H9 (cell line): ENCODE measurements around the gene CLIP3. TPM values are rescaled to one million over a fixed set of nuclear protein-coding genes. Genes with fewer than 3 reads are reported as not detected.

Experiments
- DNase-seq: peaks from one replicate; pipeline ENCODE4 v3.0.0-alpha.2; 2017
- H2AFZ ChIP-seq: one replicate; pipeline ENCODE4 v1.6.1; 2013; ENCODE audit warnings: mild to moderate bottlenecking, low read length, control low read depth, moderate library complexity
- H2AK5ac ChIP-seq: 2 replicates; pipeline ENCODE4 v1.6.1; 2013; ENCODE audit warnings: low read length, control low read depth, mixed read lengths; ENCODE audit not compliant: insufficient read length
- H2BK120ac ChIP-seq: one replicate; pipeline ENCODE4 v1.6.1; 2013; ENCODE audit warnings: low read depth, mild to moderate bottlenecking, low read length, control low read depth, inconsistent platforms; ENCODE audit not compliant: poor library complexity, severe bottlenecking
- H2BK12ac ChIP-seq: 2 replicates; pipeline ENCODE4 v1.6.1; 2013; ENCODE audit warnings: low read length, control low read depth, mixed read lengths, low read depth; ENCODE audit not compliant: insufficient read length
- H2BK15ac ChIP-seq: 2 replicates; pipeline ENCODE4 v1.6.1; 2013; ENCODE audit warnings: low read depth, low read length, control low read depth
- H2BK20ac ChIP-seq: one replicate; pipeline ENCODE4 v1.6.1; 2013; ENCODE audit warnings: low read depth, mild to moderate bottlenecking, low read length, control low read depth, inconsistent platforms; ENCODE audit not compliant: poor library complexity, severe bottlenecking
- H2BK5ac ChIP-seq: 2 replicates; pipeline ENCODE4 v1.6.1; 2013; ENCODE audit warnings: low read length, control low read depth, mixed read lengths; ENCODE audit not compliant: insufficient read length
- H3K14ac ChIP-seq: 2 replicates; pipeline ENCODE4 v1.6.1; 2013; ENCODE audit warnings: low read length, control low read depth; ENCODE audit not compliant: insufficient read depth
- H3K18ac ChIP-seq: 2 replicates; pipeline ENCODE4 v1.6.1; 2013; ENCODE audit warnings: low read depth, mild to moderate bottlenecking, mixed read lengths, low read length, control low read depth; ENCODE audit not compliant: insufficient read length
- H3K23ac ChIP-seq: 2 replicates; pipeline ENCODE4 v1.6.1; 2013; ENCODE audit warnings: low read length, control low read depth, mixed read lengths, low read depth; ENCODE audit not compliant: insufficient read length
- H3K23me2 ChIP-seq: 2 replicates; pipeline ENCODE4 v1.6.1; 2013; ENCODE audit warnings: low read depth, mild to moderate bottlenecking, mixed read lengths, low read length, control low read depth; ENCODE audit not compliant: insufficient read length, poor library complexity, severe bottlenecking
- H3K27ac ChIP-seq: 2 replicates; pipeline ENCODE4 v1.5.1; 2013; ENCODE audit warnings: low read length, control low read depth, mixed read lengths, low read depth; ENCODE audit not compliant: insufficient read length
- H3K27me3 ChIP-seq: 2 replicates; pipeline ENCODE4 v1.6.1; 2013; ENCODE audit warnings: low read length, control low read depth, inconsistent platforms; ENCODE audit not compliant: insufficient read depth
- H3K4ac ChIP-seq: 2 replicates; pipeline ENCODE4 v1.6.1; 2013; ENCODE audit warnings: low read depth, mild to moderate bottlenecking, control low read depth, inconsistent platforms, low read length, moderate library complexity
- H3K4me1 ChIP-seq: 2 replicates; pipeline ENCODE4 v1.6.1; 2013; ENCODE audit warnings: low read length, control low read depth, inconsistent platforms; ENCODE audit not compliant: insufficient read depth
- H3K4me2 ChIP-seq: 2 replicates; pipeline ENCODE4 v1.6.1; 2013; ENCODE audit warnings: low read length, control low read depth, mixed read lengths; ENCODE audit not compliant: insufficient read length, insufficient read depth
- H3K56ac ChIP-seq: 2 replicates; pipeline ENCODE4 v1.6.1; 2013; ENCODE audit warnings: low read depth, mild to moderate bottlenecking, mixed read lengths, low read length, control low read depth; ENCODE audit not compliant: insufficient read length
- H3K79me1 ChIP-seq: 2 replicates; pipeline ENCODE4 v1.6.1; 2013; ENCODE audit warnings: low read depth, mild to moderate bottlenecking, moderate library complexity, low read length, control low read depth, inconsistent platforms; ENCODE audit not compliant: insufficient read depth, poor library complexity, severe bottlenecking
- H3K79me2 ChIP-seq: 2 replicates; pipeline ENCODE4 v1.6.1; 2013; ENCODE audit warnings: low read length, control low read depth, inconsistent platforms; ENCODE audit not compliant: insufficient read depth
- H3K9ac ChIP-seq: 2 replicates; pipeline ENCODE4 v1.6.1; 2013; ENCODE audit warnings: low read length, control low read depth, mixed read lengths; ENCODE audit not compliant: insufficient read length; ENCODE audit errors: extremely low read depth
- H3K9me3 ChIP-seq: one replicate; pipeline ENCODE4 v1.6.1; 2013; ENCODE audit warnings: low read depth, low read length, inconsistent platforms; ENCODE audit not compliant: control insufficient read depth
- H3T11ph ChIP-seq: one replicate; pipeline ENCODE4 v1.6.1; 2013; ENCODE audit warnings: mild to moderate bottlenecking, low read length, control low read depth, inconsistent platforms
- H4K20me1 ChIP-seq: one replicate; pipeline ENCODE4 v1.6.1; 2013; ENCODE audit not compliant: control insufficient read depth, insufficient read length, insufficient read depth
- H4K5ac ChIP-seq: 2 replicates; pipeline ENCODE4 v1.6.1; 2013; ENCODE audit warnings: low read depth, mild to moderate bottlenecking, mixed read lengths, low read length, control low read depth; ENCODE audit not compliant: insufficient read length
- H4K8ac ChIP-seq: replicated peaks from 2 replicates; pipeline ENCODE4 v1.6.1; 2013; ENCODE audit warnings: low read length, control low read depth, mixed read lengths, low read depth; ENCODE audit not compliant: insufficient read length
- H4K91ac ChIP-seq: 2 replicates; pipeline ENCODE4 v1.6.1; 2013; ENCODE audit warnings: low read depth, mild to moderate bottlenecking, moderate library complexity, mixed read lengths, low read length, control low read depth; ENCODE audit not compliant: insufficient read length
- H3K27ac Mint-ChIP-seq, 3 experiments: 2 replicates in 2 of 3; 3 replicates in 1 of 3; pipeline ENCODE4 v1.8.0; 2020 to 2021; ENCODE audit warnings: mixed read lengths in 3 of 3, mild to moderate bottlenecking in 1 of 3, moderate library complexity in 1 of 3
- H3K27me3 Mint-ChIP-seq: 2 replicates; pipeline ENCODE4 v1.8.0; 2021; ENCODE audit warnings: low read depth, mild to moderate bottlenecking, moderate library complexity, mixed read lengths
- H3K36me3 Mint-ChIP-seq, 3 experiments: 2 replicates in 2 of 3; 3 replicates in 1 of 3; pipeline ENCODE4 v1.8.0; 2020 to 2021; ENCODE audit warnings: low read depth in 3 of 3, mixed read lengths in 3 of 3; ENCODE audit not compliant: insufficient read depth in 1 of 3
- H3K4me1 Mint-ChIP-seq, 2 experiments: 2 replicates each; pipeline ENCODE4 v1.8.0; 2020; ENCODE audit warnings: mixed read lengths in 2 of 2
- H3K4me3 Mint-ChIP-seq, 2 experiments: 2 replicates in 1 of 2; 3 replicates in 1 of 2; pipeline ENCODE4 v1.8.0; 2020 to 2021; ENCODE audit warnings: mild to moderate bottlenecking in 2 of 2, mixed read lengths in 2 of 2, moderate library complexity in 1 of 2
- H3K9me3 Mint-ChIP-seq, 2 experiments: 2 replicates in 1 of 2; 3 replicates in 1 of 2; pipeline ENCODE4 v1.8.0; 2020; ENCODE audit warnings: mild to moderate bottlenecking in 2 of 2, mixed read lengths in 2 of 2, moderate library complexity in 1 of 2
- WGBS: extraction: QIAGEN DNeasy Blood & Tissue Kit; methylation state at CpG from one replicate; pipeline ENCODE4 v1.1.7; 2013; ENCODE audit warnings: missing lambda C conversion rate, low lambda C conversion rate, mixed read lengths; ENCODE audit not compliant: insufficient read length; ENCODE audit errors: extremely low coverage; 5-methylcytosine and 5-hydroxymethylcytosine counted together
- total RNA-seq: library from RNA; stranded (reverse); gene quantifications from 2 replicates; pipeline ENCODE4 v1.2.1, GENCODE V29; 2021
- TF ChIP-seq, protein P1 (sequence below): fragments of 200-600 bp; sonication (generic); conservative IDR thresholded peaks from 3 replicates; pipeline ENCODE4 v1.8.0; 2021; ENCODE audit warnings: antibody characterized with exemption, mild to moderate bottlenecking

The CLIP3 gene
- total RNA-seq, 1 experiment from 2014 or later = 19.7 TPM

DNA sequence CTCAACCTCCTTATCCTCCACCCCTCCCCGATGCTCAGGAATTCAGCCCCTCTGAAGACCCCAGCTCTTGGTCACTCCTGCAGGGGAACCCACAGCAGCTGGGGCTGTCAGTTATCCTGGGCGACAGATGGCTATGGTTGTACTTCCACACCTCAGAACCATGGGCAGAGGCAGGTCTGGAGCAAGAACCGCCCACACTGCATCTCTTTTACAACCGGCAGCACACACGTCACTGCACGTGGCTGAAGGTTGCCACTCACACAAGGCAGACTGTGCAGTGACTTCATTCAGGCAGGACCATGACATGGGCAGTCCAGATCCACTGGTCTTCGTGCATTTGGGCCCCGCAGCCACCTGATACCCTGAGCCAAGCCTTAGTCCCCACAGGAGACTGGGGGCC is 59.2 kb downstream of the CLIP3 start:
- H3K4me3 Mint-ChIP-seq = no peak overlapping the region
- Histone ChIP-seq H3K27me3 (no peaks in the 10 kb centered on the region), H3K79me2 (no peaks in the 10 kb centered on the region), H3K23ac (no peak overlapping the region), H3K79me1 (no peaks in the 10 kb centered on the region), H3K9me3 (no peaks in the 10 kb centered on the region), H3K23me2 (no peaks in the 10 kb centered on the region), H4K8ac (no peak overlapping the region), H2BK5ac (no peak overlapping the region), H2AK5ac (no peak overlapping the region), H4K5ac (no peak overlapping the region), H3K4me2 (no peak overlapping the region), H3K14ac (no peak overlapping the region), H3K56ac (no peak overlapping the region), H3K27ac (no peak overlapping the region), H2BK20ac (no peak overlapping the region), H3K18ac (no peak overlapping the region), H2AFZ (no peak overlapping the region), H2BK120ac (no peak overlapping the region), H3K4ac (no peak overlapping the region), H4K91ac (no peak overlapping the region), H3K9ac (no peak overlapping the region), H2BK15ac (no peak overlapping the region), H3T11ph (no peak overlapping the region), H2BK12ac (no peak overlapping the region), H3K4me1 (no peaks in the 10 kb centered on the region), H4K20me1 (no peaks in the 10 kb centered on the region)
- TF ChIP-seq, protein P1, sequence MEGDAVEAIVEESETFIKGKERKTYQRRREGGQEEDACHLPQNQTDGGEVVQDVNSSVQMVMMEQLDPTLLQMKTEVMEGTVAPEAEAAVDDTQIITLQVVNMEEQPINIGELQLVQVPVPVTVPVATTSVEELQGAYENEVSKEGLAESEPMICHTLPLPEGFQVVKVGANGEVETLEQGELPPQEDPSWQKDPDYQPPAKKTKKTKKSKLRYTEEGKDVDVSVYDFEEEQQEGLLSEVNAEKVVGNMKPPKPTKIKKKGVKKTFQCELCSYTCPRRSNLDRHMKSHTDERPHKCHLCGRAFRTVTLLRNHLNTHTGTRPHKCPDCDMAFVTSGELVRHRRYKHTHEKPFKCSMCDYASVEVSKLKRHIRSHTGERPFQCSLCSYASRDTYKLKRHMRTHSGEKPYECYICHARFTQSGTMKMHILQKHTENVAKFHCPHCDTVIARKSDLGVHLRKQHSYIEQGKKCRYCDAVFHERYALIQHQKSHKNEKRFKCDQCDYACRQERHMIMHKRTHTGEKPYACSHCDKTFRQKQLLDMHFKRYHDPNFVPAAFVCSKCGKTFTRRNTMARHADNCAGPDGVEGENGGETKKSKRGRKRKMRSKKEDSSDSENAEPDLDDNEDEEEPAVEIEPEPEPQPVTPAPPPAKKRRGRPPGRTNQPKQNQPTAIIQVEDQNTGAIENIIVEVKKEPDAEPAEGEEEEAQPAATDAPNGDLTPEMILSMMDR = no peak
- WGBS = no CpG with 5 or more reads among the region's 8 CpGs
- no peak for DNase-seq
- H3K27ac Mint-ChIP-seq = no peak overlapping the region
- H3K4me1 Mint-ChIP-seq = peaks cover 9 to 11% of the 10 kb centered on the region in 2 experiments
- no peaks in the 10 kb centered on the region for H3K36me3 Mint-ChIP-seq
- H3K27me3 Mint-ChIP-seq = peaks cover 19% of the 10 kb centered on the region
- no peaks in the 10 kb centered on the region; a peak in 2 of 5 replicates for H3K9me3 Mint-ChIP-seq
